PC-3 (cell line): ENCODE results near the gene U2SURP. TPM values are rescaled to one million over a fixed set of nuclear protein-coding genes. Genes with fewer than 3 reads are reported as not detected.

Source experiments
- ATAC-seq: fragments of 200-7000 bp; cut with Tn5 transposase; 2 replicates; pipeline ENCODE4 v1.9.1; 2020; ENCODE audit warnings: mild to moderate bottlenecking, moderate library complexity
- BruUV-seq: library from RNA; stranded (reverse); fragments of 400-500 nt; replicated peaks from 2 replicates; lab custom pipeline; 2021; lab: Mats Ljungman, UMichigan
- CTCF ChIA-PET: fragments of 300-600 bp; sonication (Branson Sonifier 250); formaldehyde crosslinking; loops from one replicate; lab custom pipeline; 2022; ENCODE audit warnings: antibody characterized with exemption; lab: Charles Lee
- POLR2A ChIA-PET: fragments of 300-600 bp; sonication (Branson Sonifier 250); formaldehyde crosslinking; loops from one replicate; lab custom pipeline; 2022; ENCODE audit warnings: antibody characterized with exemption; ENCODE audit not compliant: unreplicated experiment; lab: Charles Lee
- DNase-seq: peaks from one replicate; pipeline ENCODE4 v3.0.0-alpha.2; 2015
- H2AFZ ChIP-seq: fragments of 300-600 bp; sonication (generic); 2 replicates; pipeline ENCODE4 v1.6.0; 2016; ENCODE audit warnings: antibody characterized with exemption, low read length
- H3F3A ChIP-seq: fragments of 300-600 bp; sonication (generic); one replicate; pipeline ENCODE4 v1.6.0; 2017; ENCODE audit warnings: antibody characterized with exemption, low read length, control low read depth, mild to moderate bottlenecking; ENCODE audit not compliant: unreplicated experiment
- H3K27ac ChIP-seq: fragments of 300-600 bp; sonication (generic); 2 replicates; pipeline ENCODE4 v1.5.1; 2016; ENCODE audit warnings: mild to moderate bottlenecking, low read length
- H3K27me3 ChIP-seq: fragments of 300-600 bp; sonication (generic); 2 replicates; pipeline ENCODE4 v1.6.1; 2016; ENCODE audit warnings: low read length, mixed read lengths
- H3K36me3 ChIP-seq: fragments of 300-600 bp; sonication (generic); 2 replicates; pipeline ENCODE4 v1.6.1; 2016; ENCODE audit warnings: low read depth, mixed run types, low read length, mixed read lengths
- H3K4me1 ChIP-seq: fragments of 300-600 bp; sonication (generic); 2 replicates; pipeline ENCODE4 v1.5.1; 2016; ENCODE audit warnings: low read length; ENCODE audit not compliant: insufficient read depth
- H3K4me2 ChIP-seq: fragments of 300-600 bp; sonication (generic); 2 replicates; pipeline ENCODE4 v1.6.0; 2016; ENCODE audit warnings: low read length
- H3K4me3 ChIP-seq: fragments of 300-600 bp; sonication (generic); 2 replicates; pipeline ENCODE4 v1.5.1; 2016; ENCODE audit warnings: mild to moderate bottlenecking, low read length, mixed read lengths
- H3K79me2 ChIP-seq: fragments of 300-600 bp; sonication (generic); 2 replicates; pipeline ENCODE4 v1.6.1; 2017; ENCODE audit warnings: low read length, mixed read lengths
- H3K9ac ChIP-seq: fragments of 300-600 bp; sonication (generic); 2 replicates; pipeline ENCODE4 v1.6.0; 2016; ENCODE audit warnings: mild to moderate bottlenecking, low read length
- H3K9me2 ChIP-seq: fragments of 300-600 bp; sonication (generic); replicated peaks from 2 replicates; pipeline ENCODE4 v1.6.1; 2016; ENCODE audit warnings: mixed run types, low read length, mixed read lengths
- H3K9me3 ChIP-seq: fragments of 300-600 bp; sonication (generic); 2 replicates; pipeline ENCODE4 v1.6.1; 2016; ENCODE audit warnings: low read length, mixed read lengths
- H4K20me1 ChIP-seq: fragments of 300-600 bp; sonication (generic); 2 replicates; pipeline ENCODE4 v1.6.1; 2016; ENCODE audit warnings: low read length, mixed read lengths
- EZH2 ChIP-seq: fragments of 300-600 bp; sonication (generic); IDR thresholded peaks from one replicate; pipeline ENCODE4 v1.6.1; 2017; ENCODE audit warnings: antibody characterized with exemption, mild to moderate bottlenecking, low read length; ENCODE audit not compliant: unreplicated experiment
- EZH2phosphoT487 ChIP-seq: fragments of 300-600 bp; sonication (generic); IDR thresholded peaks from 2 replicates; pipeline ENCODE4 v1.6.1; 2018; ENCODE audit warnings: mild to moderate bottlenecking, antibody characterized with exemption, low read length, borderline replicate concordance
- intact Hi-C: fragments of 100-400 bp; cut with micrococcal nuclease; formaldehyde crosslinking; loops from 2 replicates; pipeline ENCODE4 v1.9.0; 2023
- total RNA-seq: library from RNA; depleted of rRNA; stranded (reverse); fragments of >200 nt; gene quantifications from 2 replicates; pipeline ENCODE4 v1.2.3, GENCODE V29; 2014
- TF ChIP-seq, protein P1 (sequence below): fragments of 300-600 bp; sonication (generic); conservative IDR thresholded peaks from 2 replicates; pipeline ENCODE4 v1.5.1; 2017; ENCODE audit warnings: antibody characterized with exemption, low read depth, mild to moderate bottlenecking, low read length

U2SURP gene
- total RNA-seq, 1 experiment from 2014 or later: 81.1 TPM

- no peaks in the 10 kb centered on the region for H3K36me3 ChIP-seq
- no peak for TF ChIP-seq EZH2
- no peak for TF ChIP-seq EZH2phosphoT487
- TF ChIP-seq, protein P1, sequence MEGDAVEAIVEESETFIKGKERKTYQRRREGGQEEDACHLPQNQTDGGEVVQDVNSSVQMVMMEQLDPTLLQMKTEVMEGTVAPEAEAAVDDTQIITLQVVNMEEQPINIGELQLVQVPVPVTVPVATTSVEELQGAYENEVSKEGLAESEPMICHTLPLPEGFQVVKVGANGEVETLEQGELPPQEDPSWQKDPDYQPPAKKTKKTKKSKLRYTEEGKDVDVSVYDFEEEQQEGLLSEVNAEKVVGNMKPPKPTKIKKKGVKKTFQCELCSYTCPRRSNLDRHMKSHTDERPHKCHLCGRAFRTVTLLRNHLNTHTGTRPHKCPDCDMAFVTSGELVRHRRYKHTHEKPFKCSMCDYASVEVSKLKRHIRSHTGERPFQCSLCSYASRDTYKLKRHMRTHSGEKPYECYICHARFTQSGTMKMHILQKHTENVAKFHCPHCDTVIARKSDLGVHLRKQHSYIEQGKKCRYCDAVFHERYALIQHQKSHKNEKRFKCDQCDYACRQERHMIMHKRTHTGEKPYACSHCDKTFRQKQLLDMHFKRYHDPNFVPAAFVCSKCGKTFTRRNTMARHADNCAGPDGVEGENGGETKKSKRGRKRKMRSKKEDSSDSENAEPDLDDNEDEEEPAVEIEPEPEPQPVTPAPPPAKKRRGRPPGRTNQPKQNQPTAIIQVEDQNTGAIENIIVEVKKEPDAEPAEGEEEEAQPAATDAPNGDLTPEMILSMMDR: no peak
- POLR2A ChIA-PET: interaction anchor here (0.6 to 0.7 kb wide), 6 partner anchors 10 to 727 kb away, joined by 3 to 9 read pairs (median 6); partner anchors contain the start of gene TRPC1
- peak overlapping the region; percentile 78 for H3K27ac ChIP-seq
- peaks cover 50% of the 10 kb centered on the region for H3K79me2 ChIP-seq
- ATAC-seq (peak; percentile 36), DNase-seq (peak; percentile 66)
- peak overlapping the region; percentile 80 for H2AFZ ChIP-seq
- H3K9ac ChIP-seq: peak overlapping the region; percentile 99
- no peaks in the 10 kb centered on the region for H3F3A ChIP-seq
- H3K4me1 ChIP-seq: peaks cover 16% of the 10 kb centered on the region; the same call in 1 of the 2 replicates
- CTCF ChIA-PET: interaction anchor here (0.6 kb wide), 2 partner anchors 306 to 412 kb away, joined by 3 to 4 read pairs; no protein-coding TSS in a partner anchor
- peaks cover 18% of the 10 kb centered on the region for H4K20me1 ChIP-seq
- H3K9me2 ChIP-seq: no peaks in the 10 kb centered on the region
- intact Hi-C loops: no loop called here
- H3K9me3 ChIP-seq: no peaks in the 10 kb centered on the region
- H3K27me3 ChIP-seq: no peaks in the 10 kb centered on the region
- H3K4me2 ChIP-seq: peak overlapping the region; percentile 87
- peak overlapping the region; percentile 98 for H3K4me3 ChIP-seq
- BruUV-seq: no TSS peak
Measured at GRCh38 chr3:143000528-143000927, 842 bp upstream of the U2SURP start.

GRCh38 chr3:143001034-143001368, 369 bp upstream of the U2SURP start:
- Histone ChIP-seq H4K20me1 (peaks cover 22% of the 10 kb centered on the region), H3K27ac (peak overlapping the region; percentile 78), H3K9me2 (no peaks in the 10 kb centered on the region), H3K9me3 (no peaks in the 10 kb centered on the region), H3F3A (no peaks in the 10 kb centered on the region), H3K36me3 (no peaks in the 10 kb centered on the region), H3K4me3 (peak overlapping the region; percentile 98), H3K27me3 (no peaks in the 10 kb centered on the region), H3K4me1 (peaks cover 16% of the 10 kb centered on the region; the same call in 1 of the 2 replicates), H3K79me2 (peaks cover 55% of the 10 kb centered on the region), H3K4me2 (peak overlapping the region; percentile 87), H2AFZ (peak overlapping the region; percentile 80), H3K9ac (peak overlapping the region; percentile 99)
- intact Hi-C loops: no loop called here
- DNase-seq: no peak
- POLR2A ChIA-PET: interaction anchor here (0.6 to 0.7 kb wide), 5 partner anchors 10 to 726 kb away, joined by 3 to 9 read pairs (median 6); no protein-coding TSS in a partner anchor
- CTCF ChIA-PET: interaction anchor here (0.6 kb wide), 1 partner anchor 307 kb away, joined by 4 read pairs; no protein-coding TSS in a partner anchor
- no peak for TF ChIP-seq EZH2
- TF ChIP-seq, protein P1: no peak
- no peak for TF ChIP-seq EZH2phosphoT487
- ATAC-seq: peak; percentile 52
- BruUV-seq: TSS peak; percentile 96

- peak overlapping the region; percentile 81 for H3K4me2 ChIP-seq
- H3K79me2 ChIP-seq: peaks cover 67% of the 10 kb centered on the region
- peaks cover 16% of the 10 kb centered on the region; the same call in 1 of the 2 replicates for H3K4me1 ChIP-seq
- intact Hi-C loops: no loop called here
- peaks cover 34% of the 10 kb centered on the region for H4K20me1 ChIP-seq
- peak overlapping the region; percentile 78 for H3K27ac ChIP-seq
- no peaks in the 10 kb centered on the region for H3K36me3 ChIP-seq
- no TSS peak for BruUV-seq
- peak overlapping the region; percentile 99 for H3K9ac ChIP-seq
- POLR2A ChIA-PET: no interaction called here
- H3K9me3 ChIP-seq: no peaks in the 10 kb centered on the region
- H2AFZ ChIP-seq: peak overlapping the region; percentile 80
- H3F3A ChIP-seq: no peaks in the 10 kb centered on the region
- CTCF ChIA-PET: no interaction called here
- ATAC-seq: 0 out of 2 replicates have a peak, but pooled peaks have one; percentile 7
- no peaks in the 10 kb centered on the region for H3K27me3 ChIP-seq
- H3K9me2 ChIP-seq: no peaks in the 10 kb centered on the region
- TF ChIP-seq, protein P1: no peak
- no peak for TF ChIP-seq EZH2
- TF ChIP-seq EZH2phosphoT487: no peak
- peak; percentile 11 for DNase-seq
- H3K4me3 ChIP-seq: peak overlapping the region; percentile 98
Measured at GRCh38 chr3:143002083-143002712, 828 bp downstream of the U2SURP start.
